GM19238 (cell line): ENCODE results near the gene IQCC.
A peak's percentile ranks its signal among the peaks of the same experiment; 100 is the strongest.
"Not testable (repeated sequence)": the region's sequence is repeated elsewhere in the genome, so short reads cannot be mapped to it uniquely, and the experiment has no call there.

ENCODE experiments used
- DNase-seq: peaks from one replicate; pipeline ENCODE4 v3.0.0; 2011; ENCODE audit warnings: low spot score; ENCODE audit not compliant: insufficient read length

The IQCC gene

GRCh38 chr1:32205401-32206370 lies at the start of gene IQCC:
IQCC (plus strand) TSS chr1:32205671; CDS start chr1:32205682, 11 bp downstream.
- DNase-seq, result peak; percentile 85

- DNase-seq, result peak; percentile 30
Measured at GRCh38 chr1:32159189-32159588, 46.3 kb upstream of the IQCC start.

- no peak for DNase-seq
Measured at GRCh38 chr1:32163405-32163804, 42.1 kb upstream of the IQCC start.

GRCh38 chr1:32165633-32166032 lies 39.8 kb upstream of the IQCC start:
- not testable (repeated sequence) for DNase-seq

GRCh38 chr1:32170991-32171390 lies 34.5 kb upstream of the IQCC start:
- no peak for DNase-seq

GRCh38 chr1:32172621-32173245 lies 32.7 kb upstream of the IQCC start:
- no peak for DNase-seq

- no peak for DNase-seq
Measured at GRCh38 chr1:32178380-32179192, 26.9 kb upstream of the IQCC start.

GRCh38 chr1:32179193-32179442 lies 26.4 kb upstream of the IQCC start:
- DNase-seq, result peak; percentile 25

- peak; percentile 99 for DNase-seq
Measured at GRCh38 chr1:32179443-32180185, 25.9 kb upstream of the IQCC start, which contains the start of gene TXLNA. TXLNA (plus strand) TSS chr1:32179675; CDS start chr1:32180346, 671 bp downstream.

- DNase-seq, result peak; percentile 40
Measured at GRCh38 chr1:32180186-32181060, 25.0 kb upstream of the IQCC start.

GRCh38 chr1:32181065-32181464 lies 24.4 kb upstream of the IQCC start:
- DNase-seq, result no peak

- DNase-seq, result no peak
Measured at GRCh38 chr1:32181563-32181962, 23.9 kb upstream of the IQCC start.

GRCh38 chr1:32182060-32182459 lies 23.4 kb upstream of the IQCC start:
- DNase-seq, result no peak

- DNase-seq, result no peak
Measured at GRCh38 chr1:32184650-32185049, 20.8 kb upstream of the IQCC start.

GRCh38 chr1:32186077-32186476 lies 19.4 kb upstream of the IQCC start:
- DNase-seq, result no peak

GRCh38 chr1:32186491-32186890 lies 19.0 kb upstream of the IQCC start:
- DNase-seq, result no peak

GRCh38 chr1:32187850-32188249 lies 17.6 kb upstream of the IQCC start:
- DNase-seq, result no peak

- no peak for DNase-seq
Measured at GRCh38 chr1:32192220-32192948, 13.1 kb upstream of the IQCC start.

- DNase-seq, result no peak
Measured at GRCh38 chr1:32194984-32195383, 10.5 kb upstream of the IQCC start.

GRCh38 chr1:32195531-32195930 lies 9.9 kb upstream of the IQCC start:
- no peak for DNase-seq
